Colonic mucosa (tissue), 4 donors: ENCODE measurements around the gene DDX17. TPM values are rescaled to one million over a fixed set of nuclear protein-coding genes. Genes with fewer than 3 reads are reported as not detected.

Source experiments
- DNase-seq: peaks from one replicate; pipeline ENCODE4 v3.0.0-alpha.2; 2020
- H3K27ac ChIP-seq: fragments of 200-600 bp; one replicate; pipeline ENCODE4 v1.8.0; 2021
- H3K27me3 ChIP-seq: fragments of 200-600 bp; one replicate; pipeline ENCODE4 v1.8.0; 2021
- H3K36me3 ChIP-seq: fragments of 200-600 bp; one replicate; pipeline ENCODE4 v1.8.0; 2021
- H3K4me1 ChIP-seq: fragments of 200-600 bp; one replicate; pipeline ENCODE4 v1.8.0; 2021; ENCODE audit warnings: mild to moderate bottlenecking
- H3K4me3 ChIP-seq: fragments of 200-600 bp; one replicate; pipeline ENCODE4 v1.8.0; 2021
- H3K9ac ChIP-seq, 2 donors: one replicate each; pipeline ENCODE4 v1.7.0; 2013; ENCODE audit warnings: control low read depth in 2 of 2, low read depth in 2 of 2, low read length in 2 of 2
- H3K9me3 ChIP-seq: fragments of 200-600 bp; one replicate; pipeline ENCODE4 v1.8.0; 2021
- CTCF ChIP-seq: fragments of 200-600 bp; IDR thresholded peaks from one replicate; pipeline ENCODE4 v1.8.0; 2022; ENCODE audit warnings: antibody characterized with exemption, mild to moderate bottlenecking
- intact Hi-C: fragments of 100-400 bp; cut with DNase I; formaldehyde crosslinking; loops from one replicate; pipeline ENCODE4 v1.14.1; 2022
- total RNA-seq, 2 donors: library from RNA; stranded (reverse); fragmentation: NEBNext Ultra II Directional in 1 of 2; extraction: Animal tissue kit (Norgen Biotek cat#: 25700) in 1 of 2; gene quantifications; one replicate each; pipeline ENCODE4 v1.2.1, GENCODE V29; 2021
- donor health status: healthy.
- donor health status: DM: no; HTN: no; CAD: no.
- donor health status: DM: no; HTN: no; CAD: no.

The DDX17 gene
- total RNA-seq, 2 donors from 2014 or later, result 333 to 359 TPM

- Histone ChIP-seq H3K9ac (no peak overlapping the region), H3K27ac (no peak overlapping the region), H3K27me3 (peaks cover 27% of the 10 kb centered on the region), H3K4me3 (no peak overlapping the region), H3K4me1 (no peaks in the 10 kb centered on the region), H3K36me3 (no peaks in the 10 kb centered on the region), H3K9me3 (no peaks in the 10 kb centered on the region)
- intact Hi-C loops, result no loop called here
- no peak for DNase-seq
- TF ChIP-seq CTCF, result no peak
Measured at GRCh38 chr22:38449776-38450175, 56.3 kb downstream of the DDX17 start.

GRCh38 chr22:38448945-38449745, 57.0 kb downstream of the DDX17 start:
- intact Hi-C loops, result no loop called here

GRCh38 chr22:38446018-38446601, 60.0 kb downstream of the DDX17 start:
- no peaks in the 10 kb centered on the region for H3K4me1 ChIP-seq
- no peak overlapping the region for H3K9ac ChIP-seq
- intact Hi-C loops, result no loop called here
- H3K36me3 ChIP-seq, result no peaks in the 10 kb centered on the region
- peaks cover 5% of the 10 kb centered on the region for H3K27me3 ChIP-seq
- no peaks in the 10 kb centered on the region for H3K9me3 ChIP-seq
- no peak overlapping the region for H3K4me3 ChIP-seq
- no peak overlapping the region for H3K27ac ChIP-seq
- no peak for DNase-seq
- no peak for TF ChIP-seq CTCF

More at GRCh38 chr22:38448945-38449745, 57.0 kb downstream of the DDX17 start:
- no peaks in the 10 kb centered on the region for H3K9me3 ChIP-seq
- no peaks in the 10 kb centered on the region for H3K36me3 ChIP-seq
- H3K27ac ChIP-seq, result no peak overlapping the region
- no peak for DNase-seq
- H3K27me3 ChIP-seq, result peaks cover 20% of the 10 kb centered on the region
- H3K9ac ChIP-seq, result no peak overlapping the region
- no peaks in the 10 kb centered on the region for H3K4me1 ChIP-seq
- TF ChIP-seq CTCF, result no peak
- no peak overlapping the region for H3K4me3 ChIP-seq

- H3K27ac ChIP-seq, result no peak overlapping the region
- DNase-seq, result no peak
- TF ChIP-seq CTCF, result no peak
Measured at GRCh38 chr22:38444783-38445182, 61.3 kb downstream of the DDX17 start.

GRCh38 chr22:38443628-38444521, 62.2 kb downstream of the DDX17 start:
- Histone ChIP-seq H3K4me1 (no peaks in the 10 kb centered on the region), H3K9ac (no peak overlapping the region), H3K27me3 (no peaks in the 10 kb centered on the region), H3K36me3 (no peaks in the 10 kb centered on the region), H3K27ac (no peak overlapping the region), H3K4me3 (no peak overlapping the region), H3K9me3 (no peaks in the 10 kb centered on the region)
- TF ChIP-seq CTCF, result no peak
- no peak for DNase-seq
- intact Hi-C loops, result no loop called here

More at GRCh38 chr22:38444783-38445182, 61.3 kb downstream of the DDX17 start:
- H3K27me3 ChIP-seq, result no peaks in the 10 kb centered on the region
- no peaks in the 10 kb centered on the region for H3K36me3 ChIP-seq
- H3K4me1 ChIP-seq, result no peaks in the 10 kb centered on the region
- no peak overlapping the region for H3K4me3 ChIP-seq
- no peaks in the 10 kb centered on the region for H3K9me3 ChIP-seq
- intact Hi-C loops, result no loop called here
- H3K9ac ChIP-seq, result no peak overlapping the region
